K562 (cell line): ENCODE measurements around the gene FBXW2. TPM values are rescaled to one million over a fixed set of nuclear protein-coding genes. Genes with fewer than 3 reads are reported as not detected.

Experiments
- ZEB2 ChIP-seq: fragments of 450-650 bp; IDR thresholded peaks from 2 replicates; pipeline ENCODE4 v1.6.1; 2016
- ZNF551 ChIP-seq: fragments of 250-450 bp; sonication (Bioruptor Pico); IDR thresholded peaks from 2 replicates; pipeline ENCODE4 v1.5.0; 2021; ENCODE audit warnings: mild to moderate bottlenecking, moderate library complexity
- polyA plus RNA-seq, 8 experiments: library from polyadenylated mRNA; depleted of rRNA in 4 of 8; stranded (reverse) in 5 of 8; unstranded in 3 of 8; fragments of >200 nt; fragmentation: Nextera tagmentation in 2 of 8; fragmentation: Illumina TruSeq in 1 of 8; extraction: Ambion mirVana in 2 of 8; extraction: Trizol in 1 of 8; gene quantifications; 2 replicates each; pipeline versions ENCODE4 v1.2.1 to v1.2.3, GENCODE V29; 2011 to 2014; ENCODE audit warnings: inconsistent platforms in 1 of 8, missing spikeins in 1 of 8
- total RNA-seq, 7 experiments: library from RNA; depleted of rRNA in 6 of 7; stranded (reverse); fragments of >200 nt in 6 of 7; fragmentation: Illumina TruSeq in 2 of 7; extraction: Trizol in 2 of 7; gene quantifications; 2 replicates each; pipeline versions ENCODE4 v1.2.1 to v1.2.3, GENCODE V29; 2011 to 2021; ENCODE audit warnings: low replicate concordance in 1 of 7
- TF ChIP-seq, protein P1 (sequence below), 2 experiments: fragments of 450-650 bp in 1 of 2; sonication (generic) in 1 of 2; formaldehyde crosslinking in 1 of 2; IDR thresholded peaks; 2 replicates each; pipeline versions ENCODE4 v1.7.1 to v1.9.0; 2016 to 2022; ENCODE audit warnings: inconsistent platforms in 1 of 2, mild to moderate bottlenecking in 1 of 2, missing genetic modification reagents in 1 of 2
- TF ChIP-seq, protein P2 (sequence below), 2 experiments: fragments of 450-650 bp; IDR thresholded peaks; 2 replicates each; pipeline ENCODE4 v1.6.1; 2016
- TF ChIP-seq, protein P3 (sequence below): fragments of 200-800 bp; sonication (Bioruptor generic); IDR thresholded peaks from 2 replicates; pipeline ENCODE4 v1.6.1; 2017; ENCODE audit warnings: missing genetic modification characterization, missing compliant biosample characterization

The FBXW2 gene
- total and polyA plus RNA-seq, 9 of the 15 experiments (the other 6 are each of a cell fraction or from before 2014, with no cell fraction given) = 2.5 to 57.8 (median 28.1) TPM

DNA sequence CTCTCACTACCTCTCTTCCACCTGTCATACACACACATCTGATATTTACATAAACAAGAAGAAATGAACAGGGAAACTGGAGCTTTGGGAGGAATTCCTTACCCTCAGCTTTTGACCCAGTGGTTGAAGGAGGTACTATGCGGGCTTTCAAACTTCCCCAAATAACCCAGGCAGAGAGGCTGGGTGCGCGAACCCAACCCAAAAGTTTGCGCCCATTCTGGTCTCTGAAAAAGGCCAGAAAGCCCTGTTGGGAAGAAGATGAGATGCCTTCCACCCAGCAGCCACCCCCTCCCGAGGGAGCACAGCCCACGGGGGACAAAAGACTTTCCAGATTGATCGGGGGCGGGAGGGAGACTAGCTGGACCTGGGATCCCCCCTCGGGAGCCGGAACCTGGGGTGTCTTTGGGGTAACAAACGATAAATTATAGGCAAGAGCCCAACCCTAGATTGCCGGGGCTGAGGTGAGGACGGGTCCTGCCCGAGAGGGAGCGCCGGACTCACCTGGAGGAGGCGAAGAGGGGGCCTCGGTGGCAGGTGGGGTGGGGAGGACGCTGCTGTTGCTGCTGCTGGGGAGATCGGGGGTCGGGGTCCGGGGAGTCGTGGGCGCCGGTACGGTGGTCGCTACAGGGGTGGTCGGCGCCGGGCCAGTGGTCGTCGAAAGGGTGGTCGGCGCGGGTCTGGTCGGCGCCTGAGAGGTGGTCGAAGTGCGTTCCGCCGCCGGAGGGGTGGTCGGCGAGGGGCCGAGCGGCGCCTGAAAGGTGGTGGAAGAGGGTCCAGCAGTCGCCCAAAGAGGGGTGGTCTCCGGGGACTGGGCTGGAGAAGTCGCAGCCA lies 79.7 kb downstream of the FBXW2 start (continued):
- TF ChIP-seq, protein P1, sequence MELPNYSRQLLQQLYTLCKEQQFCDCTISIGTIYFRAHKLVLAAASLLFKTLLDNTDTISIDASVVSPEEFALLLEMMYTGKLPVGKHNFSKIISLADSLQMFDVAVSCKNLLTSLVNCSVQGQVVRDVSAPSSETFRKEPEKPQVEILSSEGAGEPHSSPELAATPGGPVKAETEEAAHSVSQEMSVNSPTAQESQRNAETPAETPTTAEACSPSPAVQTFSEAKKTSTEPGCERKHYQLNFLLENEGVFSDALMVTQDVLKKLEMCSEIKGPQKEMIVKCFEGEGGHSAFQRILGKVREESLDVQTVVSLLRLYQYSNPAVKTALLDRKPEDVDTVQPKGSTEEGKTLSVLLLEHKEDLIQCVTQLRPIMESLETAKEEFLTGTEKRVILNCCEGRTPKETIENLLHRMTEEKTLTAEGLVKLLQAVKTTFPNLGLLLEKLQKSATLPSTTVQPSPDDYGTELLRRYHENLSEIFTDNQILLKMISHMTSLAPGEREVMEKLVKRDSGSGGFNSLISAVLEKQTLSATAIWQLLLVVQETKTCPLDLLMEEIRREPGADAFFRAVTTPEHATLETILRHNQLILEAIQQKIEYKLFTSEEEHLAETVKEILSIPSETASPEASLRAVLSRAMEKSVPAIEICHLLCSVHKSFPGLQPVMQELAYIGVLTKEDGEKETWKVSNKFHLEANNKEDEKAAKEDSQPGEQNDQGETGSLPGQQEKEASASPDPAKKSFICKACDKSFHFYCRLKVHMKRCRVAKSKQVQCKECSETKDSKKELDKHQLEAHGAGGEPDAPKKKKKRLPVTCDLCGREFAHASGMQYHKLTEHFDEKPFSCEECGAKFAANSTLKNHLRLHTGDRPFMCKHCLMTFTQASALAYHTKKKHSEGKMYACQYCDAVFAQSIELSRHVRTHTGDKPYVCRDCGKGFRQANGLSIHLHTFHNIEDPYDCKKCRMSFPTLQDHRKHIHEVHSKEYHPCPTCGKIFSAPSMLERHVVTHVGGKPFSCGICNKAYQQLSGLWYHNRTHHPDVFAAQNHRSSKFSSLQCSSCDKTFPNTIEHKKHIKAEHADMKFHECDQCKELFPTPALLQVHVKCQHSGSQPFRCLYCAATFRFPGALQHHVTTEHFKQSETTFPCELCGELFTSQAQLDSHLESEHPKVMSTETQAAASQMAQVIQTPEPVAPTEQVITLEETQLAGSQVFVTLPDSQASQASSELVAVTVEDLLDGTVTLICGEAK (IDR thresholded peaks at IDR 0.05) = 0 out of 2 replicates have a peak, but pooled peaks have one; percentile 13
- TF ChIP-seq, protein P1 (CRISPR knock-in tag; IDR thresholded peaks at IDR 0.05) = no peak
- TF ChIP-seq ZNF551 (CRISPR knock-in tag) = no peak
- TF ChIP-seq, protein P2, sequence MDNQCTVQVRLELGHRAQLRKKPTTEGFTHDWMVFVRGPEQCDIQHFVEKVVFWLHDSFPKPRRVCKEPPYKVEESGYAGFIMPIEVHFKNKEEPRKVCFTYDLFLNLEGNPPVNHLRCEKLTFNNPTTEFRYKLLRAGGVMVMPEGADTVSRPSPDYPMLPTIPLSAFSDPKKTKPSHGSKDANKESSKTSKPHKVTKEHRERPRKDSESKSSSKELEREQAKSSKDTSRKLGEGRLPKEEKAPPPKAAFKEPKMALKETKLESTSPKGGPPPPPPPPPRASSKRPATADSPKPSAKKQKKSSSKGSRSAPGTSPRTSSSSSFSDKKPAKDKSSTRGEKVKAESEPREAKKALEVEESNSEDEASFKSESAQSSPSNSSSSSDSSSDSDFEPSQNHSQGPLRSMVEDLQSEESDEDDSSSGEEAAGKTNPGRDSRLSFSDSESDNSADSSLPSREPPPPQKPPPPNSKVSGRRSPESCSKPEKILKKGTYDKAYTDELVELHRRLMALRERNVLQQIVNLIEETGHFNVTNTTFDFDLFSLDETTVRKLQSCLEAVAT (IDR thresholded peaks at IDR 0.05) = no peak
- TF ChIP-seq, protein P3, sequence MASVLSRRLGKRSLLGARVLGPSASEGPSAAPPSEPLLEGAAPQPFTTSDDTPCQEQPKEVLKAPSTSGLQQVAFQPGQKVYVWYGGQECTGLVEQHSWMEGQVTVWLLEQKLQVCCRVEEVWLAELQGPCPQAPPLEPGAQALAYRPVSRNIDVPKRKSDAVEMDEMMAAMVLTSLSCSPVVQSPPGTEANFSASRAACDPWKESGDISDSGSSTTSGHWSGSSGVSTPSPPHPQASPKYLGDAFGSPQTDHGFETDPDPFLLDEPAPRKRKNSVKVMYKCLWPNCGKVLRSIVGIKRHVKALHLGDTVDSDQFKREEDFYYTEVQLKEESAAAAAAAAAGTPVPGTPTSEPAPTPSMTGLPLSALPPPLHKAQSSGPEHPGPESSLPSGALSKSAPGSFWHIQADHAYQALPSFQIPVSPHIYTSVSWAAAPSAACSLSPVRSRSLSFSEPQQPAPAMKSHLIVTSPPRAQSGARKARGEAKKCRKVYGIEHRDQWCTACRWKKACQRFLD (CRISPR knock-in tag) = no peak
- peak; percentile 38 for TF ChIP-seq ZEB2
